ENCODE data around the gene DIP2B. TPM values are rescaled to one million over a fixed set of nuclear protein-coding genes. Genes with fewer than 3 reads are reported as not detected.

DIP2B gene
- total RNA-seq, 1 experiment from 2014 or later: 26.1 TPM

- peak overlapping the region; percentile 78; the same call in 1 of the 2 replicates for H3K27ac Mint-ChIP-seq
Measured at GRCh38 chr12:50615907-50616296, 111.1 kb downstream of the DIP2B start.

GRCh38 chr12:50617657-50618056 is 112.9 kb downstream of the DIP2B start:
- Mint-ChIP-seq H3K4me3 (no peak overlapping the region), H3K27me3 (ENCODE audit: low read depth) (no peaks in the 10 kb centered on the region), H3K27ac (no peak overlapping the region), H3K4me1 (peaks cover 37% of the 10 kb centered on the region), H3K9me3 (no peaks in the 10 kb centered on the region), H3K36me3 (no peaks in the 10 kb centered on the region)
- DNase-seq (ENCODE audit: low spot score) (no peak), ATAC-seq (no peak)
- ChIA-PET POLR2A (interaction anchor here (0.7 kb wide), 1 partner anchor 74 kb away, joined by 3 read pairs; no protein-coding TSS in a partner anchor), CTCF (interaction anchor here (1.3 kb wide), 1 partner anchor 21 kb away, joined by 3 read pairs; no protein-coding TSS in a partner anchor)
- TF ChIP-seq SP1 (CRISPR knock-in tag; conservative IDR thresholded peaks at IDR 0.05): no peak
- TF ChIP-seq CTCF (IDR thresholded peaks at IDR 0.05): no peak
- TF ChIP-seq NR2C2 (CRISPR knock-in tag; IDR thresholded peaks at IDR 0.05): no peak
- TF ChIP-seq IRF2 (CRISPR knock-in tag; IDR thresholded peaks at IDR 0.05; ENCODE audit: borderline replicate concordance, low read depth): no peak
- TF ChIP-seq ATF6 (CRISPR knock-in tag; IDR thresholded peaks at IDR 0.05): no peak
- TF ChIP-seq STAT6 (CRISPR knock-in tag; conservative IDR thresholded peaks at IDR 0.05; ENCODE audit: low read depth): no peak
- no peak for TF ChIP-seq ZNF121 (CRISPR knock-in tag; IDR thresholded peaks at IDR 0.05)

More at GRCh38 chr12:50615907-50616296, 111.1 kb downstream of the DIP2B start:
- no peaks in the 10 kb centered on the region for H3K36me3 Mint-ChIP-seq
- no peaks in the 10 kb centered on the region for H3K9me3 Mint-ChIP-seq
- ATAC-seq (no peak), DNase-seq (ENCODE audit: low spot score) (no peak)
- POLR2A ChIA-PET: no interaction called here
- CTCF ChIA-PET: interaction anchor here (0.6 to 1.4 kb wide), 3 partner anchors 22 to 111 kb away, joined by 3 to 5 read pairs (median 3); partner anchors contain the start of gene DIP2B
- H3K27me3 Mint-ChIP-seq (ENCODE audit: low read depth): no peaks in the 10 kb centered on the region
- peaks cover 25% of the 10 kb centered on the region for H3K4me1 Mint-ChIP-seq
- TF ChIP-seq ZNF423 (CRISPR knock-in tag; IDR thresholded peaks at IDR 0.05): no peak
- no peak for TF ChIP-seq PRRX2 (CRISPR knock-in tag; IDR thresholded peaks at IDR 0.05)
- no peak for TF ChIP-seq TEAD4 (CRISPR knock-in tag; IDR thresholded peaks at IDR 0.05)
- TF ChIP-seq FOXK1 (CRISPR knock-in tag; IDR thresholded peaks at IDR 0.05): no peak
- TF ChIP-seq EMX1 (CRISPR knock-in tag; IDR thresholded peaks at IDR 0.05): no peak
- no peak for TF ChIP-seq GTF2I (CRISPR knock-in tag; conservative IDR thresholded peaks at IDR 0.05)
- no peak for TF ChIP-seq E2F4 (CRISPR knock-in tag; IDR thresholded peaks at IDR 0.05; ENCODE audit: borderline replicate concordance, low read depth)
- no peak for TF ChIP-seq MYBL2 (CRISPR knock-in tag; IDR thresholded peaks at IDR 0.05)
- no peak for TF ChIP-seq ELF4 (CRISPR knock-in tag; IDR thresholded peaks at IDR 0.05; ENCODE audit: low read depth)
- no peak for TF ChIP-seq USF1 (CRISPR knock-in tag; IDR thresholded peaks at IDR 0.05)
- no peak for TF ChIP-seq CDX4 (CRISPR knock-in tag; IDR thresholded peaks at IDR 0.05; ENCODE audit: borderline replicate concordance)
- no peak for TF ChIP-seq AFF4 (CRISPR knock-in tag; IDR thresholded peaks at IDR 0.05; ENCODE audit: borderline replicate concordance)
- TF ChIP-seq MXD4 (CRISPR knock-in tag; IDR thresholded peaks at IDR 0.05; ENCODE audit: borderline replicate concordance): no peak
- no peak for TF ChIP-seq ZBTB21 (CRISPR knock-in tag; IDR thresholded peaks at IDR 0.05; ENCODE audit: borderline replicate concordance)
- TF ChIP-seq IRF2 (CRISPR knock-in tag; IDR thresholded peaks at IDR 0.05; ENCODE audit: borderline replicate concordance, low read depth): no peak
- H3K4me3 Mint-ChIP-seq: no peak overlapping the region
